Tibial nerve (tissue), 4 donors: ENCODE results near the gene SCP2.

ENCODE experiments used
- CTCF ChIP-seq, 5 experiments: fragments of 200-600 bp in 3 of 5; fragments of 450-650 bp in 2 of 5; sonication (generic) in 3 of 5; IDR thresholded peaks; one replicate each; pipeline ENCODE4 v1.5.1; 2016 to 2019; ENCODE audit warnings: antibody characterized with exemption in 5 of 5, mild to moderate bottlenecking in 3 of 5, moderate library complexity in 2 of 5
- EP300 ChIP-seq, 2 donors: sonication (generic); formaldehyde crosslinking; IDR thresholded peaks; one replicate each; pipeline ENCODE4 v1.6.1; 2017; ENCODE audit warnings: antibody characterized with exemption in 2 of 2, mild to moderate bottlenecking in 1 of 2
- POLR2A ChIP-seq, 2 donors: fragments of 450-650 bp; IDR thresholded peaks; one replicate each; pipeline ENCODE4 v1.6.1; 2017; ENCODE audit warnings: antibody characterized with exemption in 2 of 2, mild to moderate bottlenecking in 2 of 2, moderate library complexity in 2 of 2

DNA sequence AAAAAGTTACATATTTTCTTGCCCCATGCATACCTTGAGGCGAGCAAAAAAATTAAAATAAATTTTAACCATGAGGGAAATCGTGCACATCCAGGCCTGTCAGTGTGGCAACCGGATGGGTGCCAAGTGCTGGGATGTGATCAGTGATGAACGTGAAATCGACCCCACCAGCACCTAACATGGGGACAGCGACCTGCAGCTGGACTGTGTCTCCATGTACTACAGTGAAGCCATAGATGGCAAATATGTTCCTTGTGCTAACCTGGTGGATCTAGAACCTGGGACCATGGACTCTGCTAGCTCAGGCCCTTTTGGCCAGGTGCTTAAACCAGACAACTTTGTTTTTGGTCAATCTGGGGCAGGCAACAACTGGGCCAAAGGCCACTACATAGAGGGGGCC lies 67.6 kb downstream of the SCP2 start:
- TF ChIP-seq CTCF (IDR thresholded peaks at IDR 0.05), result no peak
- no peak for TF ChIP-seq POLR2A (IDR thresholded peaks at IDR 0.05)
- no peak for TF ChIP-seq EP300 (IDR thresholded peaks at IDR 0.05)
